HCEC 1CT (cell line): ENCODE measurements around the gene SH3RF1.

Source experiments
- DNase-seq: peaks from one replicate; pipeline ENCODE4 v3.0.0-alpha.2; 2017

SH3RF1 gene

GRCh38 chr4:169098054-169098497 lies 172.7 kb downstream of the SH3RF1 start:
- no peak for DNase-seq

GRCh38 chr4:169096221-169096620 lies 174.5 kb downstream of the SH3RF1 start:
- no peak for DNase-seq

- DNase-seq, result no peak
These were observed 176.0 kb downstream of the SH3RF1 start for GRCh38 chr4:169094656-169095231.

- DNase-seq, result no peak
These were observed 177.8 kb downstream of the SH3RF1 start for GRCh38 chr4:169092889-169093522.

GRCh38 chr4:169090484-169091215 lies 180.1 kb downstream of the SH3RF1 start:
- no peak for DNase-seq

GRCh38 chr4:169089004-169089403 lies 181.8 kb downstream of the SH3RF1 start:
- no peak for DNase-seq

- DNase-seq, result no peak
These were observed 185.8 kb downstream of the SH3RF1 start for GRCh38 chr4:169084954-169085353.

- no peak for DNase-seq
These were observed 189.8 kb downstream of the SH3RF1 start for GRCh38 chr4:169080981-169081380.

- no peak for DNase-seq
These were observed 190.6 kb downstream of the SH3RF1 start for GRCh38 chr4:169079942-169080827.

GRCh38 chr4:169074117-169074516 lies 196.6 kb downstream of the SH3RF1 start:
- no peak for DNase-seq

- DNase-seq, result no peak
These were observed 199.0 kb downstream of the SH3RF1 start for GRCh38 chr4:169071747-169072146.

GRCh38 chr4:169070895-169071218 lies 199.9 kb downstream of the SH3RF1 start:
- DNase-seq, result no peak

GRCh38 chr4:169070071-169070894 lies 200.5 kb downstream of the SH3RF1 start:
- DNase-seq, result no peak

- no peak for DNase-seq
These were observed 202.3 kb downstream of the SH3RF1 start for GRCh38 chr4:169068423-169068822.

- no peak for DNase-seq
These were observed 203.8 kb downstream of the SH3RF1 start for GRCh38 chr4:169066934-169067333.

- no peak for DNase-seq
These were observed 206.5 kb downstream of the SH3RF1 start for GRCh38 chr4:169064296-169064695.

GRCh38 chr4:169063441-169063840 lies 207.3 kb downstream of the SH3RF1 start:
- DNase-seq, result no peak

- no peak for DNase-seq
These were observed 207.9 kb downstream of the SH3RF1 start for GRCh38 chr4:169062897-169063244.

GRCh38 chr4:169061386-169061785 lies 209.4 kb downstream of the SH3RF1 start:
- no peak for DNase-seq

GRCh38 chr4:169060391-169061091 lies 210.2 kb downstream of the SH3RF1 start:
- no peak for DNase-seq

GRCh38 chr4:169059306-169060211 lies 211.2 kb downstream of the SH3RF1 start:
- no peak for DNase-seq
